ENCODE measurements around the gene CSNK1G1. TPM values are rescaled to one million over a fixed set of nuclear protein-coding genes. Genes with fewer than 3 reads are reported as not detected.

Gene CSNK1G1
- total and polyA plus RNA-seq, 2 of the 8 experiments (the other 6 are each of a cell fraction or from before 2014, with no cell fraction given): 6.0 to 12.9 TPM

DNA sequence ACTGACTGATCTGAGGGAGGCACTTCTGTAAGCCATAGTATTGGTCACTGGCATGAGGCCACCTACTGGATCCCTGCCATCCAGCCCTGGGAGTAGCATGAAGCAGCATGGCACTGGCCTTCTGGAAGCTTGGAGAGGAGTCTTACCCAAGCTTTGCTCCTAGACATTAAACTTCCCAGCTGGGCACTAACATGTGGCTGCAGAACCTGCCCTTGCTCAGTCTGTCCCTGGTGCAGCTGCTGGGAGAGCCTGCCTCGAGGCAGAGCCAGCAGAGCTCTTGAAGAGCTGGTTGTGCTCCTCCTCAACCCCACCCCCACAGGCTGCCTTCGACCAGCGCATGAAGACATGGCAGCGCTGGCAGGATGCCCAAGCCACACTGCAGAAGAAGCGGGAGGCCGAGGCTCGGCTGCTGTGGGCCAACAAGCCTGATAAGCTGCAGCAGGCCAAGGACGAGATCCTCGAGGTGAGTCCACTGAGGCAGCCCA is 221.6 kb downstream of the CSNK1G1 start:
- no peak overlapping the region for H3K27ac ChIP-seq (ENCODE audit: low read depth, low read length)
- CTCF ChIA-PET (ENCODE audit: partially characterized antibody): interaction anchor here (1.1 to 2.9 kb wide), 7 partner anchors 9 to 65 kb away, joined by 3 to 18 read pairs (median 4); partner anchors contain the start of gene CIAO2A
- no peak for TF ChIP-seq TCF12 (IDR thresholded peaks at IDR 0.05; ENCODE audit: low read depth, low read length)
- TF ChIP-seq SP4 (IDR thresholded peaks at IDR 0.05; ENCODE audit: low read length): no peak
- no peak for TF ChIP-seq CBX8 (IDR thresholded peaks at IDR 0.05; ENCODE audit: borderline replicate concordance, low read depth, low read length)
- TF ChIP-seq RFX5 (IDR thresholded peaks at IDR 0.05; ENCODE audit: borderline replicate concordance, low read depth, low read length): no peak
- TF ChIP-seq GABPA (IDR thresholded peaks at IDR 0.05; ENCODE audit: borderline replicate concordance, insufficient read depth, low read length): no peak
- TF ChIP-seq SP2 (IDR thresholded peaks at IDR 0.05; ENCODE audit: low read length): no peak
- TF ChIP-seq POLR2AphosphoS5 (IDR thresholded peaks at IDR 0.05; ENCODE audit: low read depth, low read length): no peak
- no peak for TF ChIP-seq RBBP5 (IDR thresholded peaks at IDR 0.05; ENCODE audit: borderline replicate concordance, low read depth, low read length)

More for the DNA sequence above, 221.6 kb downstream of the CSNK1G1 start:
- Histone ChIP-seq H3K4ac (replicated peaks; ENCODE audit: insufficient read length, low read depth, low read length) (no peak overlapping the region), H2AFZ (ENCODE audit: low read length) (no peak overlapping the region), H2AK5ac (ENCODE audit: low read depth, low read length) (no peak overlapping the region), H3K9me3 (ENCODE audit: insufficient read depth in 2 of 2, low read depth in 1 of 2, low read length in 1 of 2) (no peaks in the 10 kb centered on the region), H3K18ac (ENCODE audit: extremely low read depth, low read length) (no peak overlapping the region), H4K5ac (ENCODE audit: insufficient read length, low read depth, low read length) (no peak overlapping the region), H3K4me3 (ENCODE audit: extremely low read depth in 1 of 4, insufficient read depth in 2 of 4, low read depth in 3 of 4, low read length in 4 of 4) (no peak overlapping the region), H4K8ac (ENCODE audit: extremely low read depth, insufficient read depth, low read length) (no peak overlapping the region), H3K36me3 (ENCODE audit: control insufficient read depth in 2 of 4, insufficient read depth in 4 of 4, low read length in 3 of 4) (peaks cover 19 to 45% (median 36%) of the 10 kb centered on the region in 4 experiments), H3K4me2 (ENCODE audit: insufficient read depth in 1 of 2, low read depth in 2 of 2, low read length in 2 of 2) (no peak overlapping the region), H3K56ac (replicated peaks; ENCODE audit: insufficient read length, low read depth, low read length) (no peak overlapping the region), H2BK5ac (ENCODE audit: low read depth, low read length) (no peak overlapping the region), H2BK12ac (ENCODE audit: low read depth, low read length) (no peak overlapping the region), H2BK120ac (replicated peaks; ENCODE audit: low read depth, low read length) (no peak overlapping the region), H2BK15ac (ENCODE audit: low read length) (no peak overlapping the region), H3K79me2 (ENCODE audit: control insufficient read depth in 1 of 2, insufficient read depth in 2 of 2, low read length in 2 of 2) (no peaks in the 10 kb centered on the region), H3K9ac (replicated peaks in 1 of 4; ENCODE audit: extremely low read depth in 1 of 4, low read depth in 3 of 4, low read length in 3 of 4) (no peak overlapping the region), H3K23me2 (ENCODE audit: low read depth, low read length) (no peaks in the 10 kb centered on the region), H3K4me1 (replicated peaks in 1 of 4; ENCODE audit: control insufficient read depth in 3 of 4, insufficient read depth in 4 of 4, low read length in 3 of 4) (peaks cover 0 to 6% (median 2%) of the 10 kb centered on the region in 4 experiments; a peak in 1 of 7 replicates), H4K91ac (replicated peaks; ENCODE audit: insufficient read length, low read length) (no peak overlapping the region), H4K20me1 (replicated peaks in 1 of 2; ENCODE audit: control insufficient read depth in 1 of 2, insufficient read depth in 2 of 2, low read length in 2 of 2) (peaks cover 0 to 1% of the 10 kb centered on the region in 2 experiments), H3K23ac (ENCODE audit: insufficient read length) (no peak overlapping the region), H3K27me3 (replicated peaks in 1 of 4; ENCODE audit: control insufficient read depth in 3 of 4, extremely low read depth in 1 of 4, insufficient read depth in 3 of 4, low read length in 3 of 4) (no peaks in the 10 kb centered on the region), H2BK20ac (ENCODE audit: low read length) (no peak overlapping the region), H3K79me1 (ENCODE audit: low read depth, low read length) (no peaks in the 10 kb centered on the region; the same call in 1 of the 2 replicates), H3K14ac (ENCODE audit: insufficient read length) (no peak overlapping the region)
- no peak for DNase-seq (ENCODE audit: low read depth in 1 of 2, low spot score in 2 of 2)
- WGBS, 2 experiments (ENCODE audit: extremely low coverage in 1 of 2, insufficient coverage in 1 of 2, insufficient read length in 1 of 2, insufficient replicate concordance in 2 of 2, low coverage in 1 of 2, low lambda C conversion rate in 2 of 2, missing lambda C conversion rate in 1 of 2): 94% methylated on average over 9 of the region's 9 CpGs; no CpG with 5 or more reads in 1 of the 2 experiments
- FAIRE-seq: no peak
- POLR2A ChIA-PET (ENCODE audit: partially characterized antibody): interaction anchor here (1.2 to 1.4 kb wide), 2 partner anchors 9 to 20 kb away, joined by 3 to 7 read pairs; no protein-coding TSS in a partner anchor
